ENCODE measurements around the gene TFAP2C.

DNA sequence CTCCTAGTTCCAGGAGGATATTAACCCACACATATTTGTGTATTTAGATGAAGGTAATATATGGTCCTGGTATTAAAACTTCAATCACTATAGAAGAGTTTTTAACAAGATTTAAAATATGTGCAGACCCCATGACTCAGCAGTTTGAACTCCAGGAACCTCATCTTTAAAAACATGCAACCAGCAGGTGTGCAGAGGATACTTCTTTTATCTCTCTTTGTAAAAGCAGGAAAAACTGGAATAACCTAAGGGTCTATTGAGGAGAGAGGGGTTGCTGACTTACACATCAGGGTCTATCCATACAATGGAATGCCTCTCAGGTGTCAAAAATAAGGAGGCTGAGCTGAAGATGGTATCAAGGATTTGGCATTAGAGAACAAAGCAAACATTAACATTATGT is 36.9 kb upstream of the TFAP2C start:
- TF ChIP-seq, protein P1, sequence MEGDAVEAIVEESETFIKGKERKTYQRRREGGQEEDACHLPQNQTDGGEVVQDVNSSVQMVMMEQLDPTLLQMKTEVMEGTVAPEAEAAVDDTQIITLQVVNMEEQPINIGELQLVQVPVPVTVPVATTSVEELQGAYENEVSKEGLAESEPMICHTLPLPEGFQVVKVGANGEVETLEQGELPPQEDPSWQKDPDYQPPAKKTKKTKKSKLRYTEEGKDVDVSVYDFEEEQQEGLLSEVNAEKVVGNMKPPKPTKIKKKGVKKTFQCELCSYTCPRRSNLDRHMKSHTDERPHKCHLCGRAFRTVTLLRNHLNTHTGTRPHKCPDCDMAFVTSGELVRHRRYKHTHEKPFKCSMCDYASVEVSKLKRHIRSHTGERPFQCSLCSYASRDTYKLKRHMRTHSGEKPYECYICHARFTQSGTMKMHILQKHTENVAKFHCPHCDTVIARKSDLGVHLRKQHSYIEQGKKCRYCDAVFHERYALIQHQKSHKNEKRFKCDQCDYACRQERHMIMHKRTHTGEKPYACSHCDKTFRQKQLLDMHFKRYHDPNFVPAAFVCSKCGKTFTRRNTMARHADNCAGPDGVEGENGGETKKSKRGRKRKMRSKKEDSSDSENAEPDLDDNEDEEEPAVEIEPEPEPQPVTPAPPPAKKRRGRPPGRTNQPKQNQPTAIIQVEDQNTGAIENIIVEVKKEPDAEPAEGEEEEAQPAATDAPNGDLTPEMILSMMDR (IDR thresholded peaks at IDR 0.05; ENCODE audit: low read length), result no peak
- no peak for TF ChIP-seq EZH2 (optimal IDR thresholded peaks at IDR 0.05; ENCODE audit: low read depth, low read length)

Data from MM.1S (cell line).